ENCODE measurements around the gene LMO1.

GRCh38 chr11:8288824-8289491, 25.3 kb upstream of the LMO1 start:
- no peak for TF ChIP-seq CTCF (IDR thresholded peaks at IDR 0.05)
- no peak for TF ChIP-seq POLR2AphosphoS5 (IDR thresholded peaks at IDR 0.05)
- no peak for TF ChIP-seq POLR2A (IDR thresholded peaks at IDR 0.05)

Data from suprapubic skin (tissue), 4 donors.